Activated T-helper 1 cell treated with anti-CD3 and anti-CD28 coated beads, Interleukin-12 subunit alpha, Interleukin-12 subunit beta, Interleukin-2, Interleukin-4 antibody, amounts not matched to agents 30 ng/mL and 10 ng/mL and 1 ng/mL, durations not matched to agents 14 hours and 24 hours and 36 hours (primary cell): ENCODE results near the gene DNAJB9. TPM values are rescaled to one million over a fixed set of nuclear protein-coding genes. Genes with fewer than 3 reads are reported as not detected.

ENCODE experiments used
- DNase-seq: peaks from one replicate; pipeline ENCODE4 v3.0.0; 2021; ENCODE audit warnings: low spot score
- H3K27ac Mint-ChIP-seq: one replicate; pipeline ENCODE4 v1.8.0; 2021; ENCODE audit warnings: mild to moderate bottlenecking, mixed read lengths
- H3K27me3 Mint-ChIP-seq: one replicate; pipeline ENCODE4 v1.8.0; 2022; ENCODE audit warnings: mild to moderate bottlenecking, moderate library complexity, mixed read lengths; ENCODE audit not compliant: insufficient read depth
- H3K36me3 Mint-ChIP-seq: one replicate; pipeline ENCODE4 v1.8.0; 2021; ENCODE audit warnings: low read depth, mixed read lengths
- H3K4me1 Mint-ChIP-seq: one replicate; pipeline ENCODE4 v1.8.0; 2021; ENCODE audit warnings: low read depth, mixed read lengths
- H3K4me3 Mint-ChIP-seq: one replicate; pipeline ENCODE4 v1.8.0; 2021; ENCODE audit warnings: mild to moderate bottlenecking, moderate library complexity, mixed read lengths
- H3K9me3 Mint-ChIP-seq: one replicate; pipeline ENCODE4 v1.8.0; 2021; ENCODE audit warnings: mixed read lengths
- intact Hi-C: fragments of 100-400 bp; cut with micrococcal nuclease; formaldehyde crosslinking; loops from one replicate; pipeline ENCODE4 v1.15.1; 2024
- total RNA-seq: library from RNA; stranded (reverse); gene quantifications from 2 replicates; pipeline ENCODE4 v1.2.3, GENCODE V29; 2022

DNAJB9 gene
- total RNA-seq, 1 donor from 2014 or later = 20.0 TPM

GRCh38 chr7:108623220-108623619 lies 53.5 kb downstream of the DNAJB9 start:
- no peak for DNase-seq
- intact Hi-C loops = no loop called here
- peaks cover 3% of the 10 kb centered on the region for H3K27me3 Mint-ChIP-seq
- H3K9me3 Mint-ChIP-seq = no peaks in the 10 kb centered on the region
- no peak overlapping the region for H3K27ac Mint-ChIP-seq
- no peak overlapping the region for H3K4me3 Mint-ChIP-seq
- no peaks in the 10 kb centered on the region for H3K36me3 Mint-ChIP-seq
- H3K4me1 Mint-ChIP-seq = no peaks in the 10 kb centered on the region

Other genes with a start within 250 kb of the DNAJB9 start
- gene NRCAM, start 113.4 kb upstream of the DNAJB9 start, total RNA-seq = 0.17 and 0.21 TPM in 2 replicates
- 16.8 and 18.3 TPM in 2 replicates for gene PNPLA8, start 43.7 kb upstream of the DNAJB9 start, total RNA-seq
- gene THAP5, start 168 bp upstream of the DNAJB9 start, total RNA-seq = 37.2 and 39.9 TPM in 2 replicates